ENCODE results near the gene EPB41L4B.

EPB41L4B gene

GRCh38 chr9:109315480-109316206, 5.2 kb downstream of the EPB41L4B start:
- no peak for TF ChIP-seq CTCF (IDR thresholded peaks at IDR 0.05)
- no peak overlapping the region for H3K27ac ChIP-seq

GRCh38 chr9:109314011-109314531, 6.8 kb downstream of the EPB41L4B start:
- no peak for DNase-seq (ENCODE audit: low spot score)
- no peak overlapping the region for H3K4me3 ChIP-seq
- H3K27ac ChIP-seq: no peak overlapping the region
- TF ChIP-seq CTCF (IDR thresholded peaks at IDR 0.05): no peak

More at GRCh38 chr9:109315480-109316206, 5.2 kb downstream of the EPB41L4B start:
- DNase-seq (ENCODE audit: low spot score): no peak
- no peak overlapping the region for H3K4me3 ChIP-seq

GRCh38 chr9:109313351-109313750, 7.5 kb downstream of the EPB41L4B start:
- no peak for TF ChIP-seq CTCF (IDR thresholded peaks at IDR 0.05)
- H3K4me3 ChIP-seq: no peak overlapping the region
- DNase-seq (ENCODE audit: low spot score): no peak
- no peak overlapping the region for H3K27ac ChIP-seq

- Histone ChIP-seq H3K27ac (no peak overlapping the region), H3K4me3 (no peak overlapping the region)
- no peak for DNase-seq (ENCODE audit: low spot score)
- TF ChIP-seq CTCF (IDR thresholded peaks at IDR 0.05): no peak
Measured at GRCh38 chr9:109312783-109313182, 8.1 kb downstream of the EPB41L4B start.

GRCh38 chr9:109311731-109312130, 9.1 kb downstream of the EPB41L4B start:
- DNase-seq (ENCODE audit: low spot score): no peak
- H3K27ac ChIP-seq: no peak overlapping the region
- TF ChIP-seq CTCF (IDR thresholded peaks at IDR 0.05): no peak

GRCh38 chr9:109311286-109311685, 9.6 kb downstream of the EPB41L4B start:
- no peak for TF ChIP-seq CTCF (IDR thresholded peaks at IDR 0.05)
- DNase-seq (ENCODE audit: low spot score): no peak
- H3K4me3 ChIP-seq: no peak overlapping the region
- no peak overlapping the region for H3K27ac ChIP-seq

More at GRCh38 chr9:109311731-109312130, 9.1 kb downstream of the EPB41L4B start:
- no peak overlapping the region for H3K4me3 ChIP-seq

GRCh38 chr9:109310486-109310901, 10.4 kb downstream of the EPB41L4B start:
- H3K27ac ChIP-seq: no peak overlapping the region
- DNase-seq (ENCODE audit: low spot score): no peak
- no peak for TF ChIP-seq CTCF (IDR thresholded peaks at IDR 0.05)
- H3K4me3 ChIP-seq: peak overlapping the region; percentile 26
